ENCODE measurements around the gene LHFPL3.

The LHFPL3 gene

GRCh38 chr7:104816537-104816936, 488.1 kb downstream of the LHFPL3 start:
- H2AK5ac ChIP-seq (ENCODE audit: low read length, severe bottlenecking): no peak overlapping the region

GRCh38 chr7:104818961-104819880, 490.8 kb downstream of the LHFPL3 start:
- Histone ChIP-seq H3K27ac (ENCODE audit: low read length, poor library complexity, severe bottlenecking) (no peak overlapping the region), H3K4me1 (ENCODE audit: control insufficient read depth, insufficient read depth, low read depth, low read length) (no peaks in the 10 kb centered on the region), H2BK12ac (ENCODE audit: low read length in 2 of 2) (no peak overlapping the region), H3K9ac (ENCODE audit: low read length) (no peak overlapping the region), H2AFZ (ENCODE audit: low read depth, low read length) (no peak overlapping the region), H2BK15ac (ENCODE audit: low read depth, poor library complexity, severe bottlenecking) (no peak overlapping the region), H3K36me3 (ENCODE audit: control insufficient read depth in 1 of 2, insufficient read depth in 2 of 2, low read depth in 1 of 2, low read length in 2 of 2) (no peaks in the 10 kb centered on the region), H3K79me1 (replicated peaks; ENCODE audit: low read length, poor library complexity, severe bottlenecking) (no peaks in the 10 kb centered on the region), H3K18ac (ENCODE audit: low read depth in 1 of 2, low read length in 2 of 2) (no peak overlapping the region), H3K4ac (ENCODE audit: low read depth in 1 of 2, low read length in 2 of 2) (no peak overlapping the region), H4K91ac (ENCODE audit: low read length) (no peak overlapping the region), H3K4me3 (ENCODE audit: insufficient read depth in 1 of 2, low read depth in 1 of 2, low read length in 2 of 2) (no peak overlapping the region), H2BK5ac (ENCODE audit: low read depth, low read length, poor library complexity, severe bottlenecking) (no peak overlapping the region), H3K14ac (ENCODE audit: low read length in 2 of 2) (no peak overlapping the region), H2BK120ac (ENCODE audit: low read depth, low read length) (no peak overlapping the region), H3K9me3 (ENCODE audit: control insufficient read depth, low read length) (no peaks in the 10 kb centered on the region), H3K23ac (ENCODE audit: low read length in 2 of 2) (no peak overlapping the region), H3K4me2 (ENCODE audit: low read length, poor library complexity, severe bottlenecking) (no peak overlapping the region), H2AK5ac (ENCODE audit: low read length, severe bottlenecking) (no peak overlapping the region), H3K27me3 (ENCODE audit: control insufficient read depth in 1 of 2, insufficient read depth in 1 of 2, low read length in 2 of 2) (peaks cover 21 to 42% of the 10 kb centered on the region in 2 experiments), H4K8ac (ENCODE audit: low read length) (no peak overlapping the region)
- no peak for DNase-seq
- WGBS: 81% methylated on average over 6 of the region's 6 CpGs

More at GRCh38 chr7:104816537-104816936, 488.1 kb downstream of the LHFPL3 start:
- no peak overlapping the region for H3K14ac ChIP-seq (ENCODE audit: low read length in 2 of 2)
- H3K18ac ChIP-seq (ENCODE audit: low read depth in 1 of 2, low read length in 2 of 2): no peak overlapping the region
- no peak overlapping the region for H4K8ac ChIP-seq (ENCODE audit: low read length)
- no peaks in the 10 kb centered on the region for H3K36me3 ChIP-seq (ENCODE audit: control insufficient read depth in 1 of 2, insufficient read depth in 2 of 2, low read depth in 1 of 2, low read length in 2 of 2)
- peaks cover 17 to 42% of the 10 kb centered on the region in 2 experiments for H3K27me3 ChIP-seq (ENCODE audit: control insufficient read depth in 1 of 2, insufficient read depth in 1 of 2, low read length in 2 of 2)
- no peaks in the 10 kb centered on the region for H3K79me1 ChIP-seq (replicated peaks; ENCODE audit: low read length, poor library complexity, severe bottlenecking)
- no peak overlapping the region for H2AFZ ChIP-seq (ENCODE audit: low read depth, low read length)
- DNase-seq: no peak
- H2BK12ac ChIP-seq (ENCODE audit: low read length in 2 of 2): no peak overlapping the region
- 21% methylated on average over 2 of the region's 2 CpGs for WGBS
- no peak overlapping the region for H3K4me2 ChIP-seq (ENCODE audit: low read length, poor library complexity, severe bottlenecking)
- no peaks in the 10 kb centered on the region for H3K4me1 ChIP-seq (ENCODE audit: control insufficient read depth, insufficient read depth, low read depth, low read length)
- no peak overlapping the region for H2BK5ac ChIP-seq (ENCODE audit: low read depth, low read length, poor library complexity, severe bottlenecking)
- H3K4ac ChIP-seq (ENCODE audit: low read depth in 1 of 2, low read length in 2 of 2): no peak overlapping the region
- no peak overlapping the region for H3K23ac ChIP-seq (ENCODE audit: low read length in 2 of 2)
- H3K9me3 ChIP-seq (ENCODE audit: control insufficient read depth, low read length): no peaks in the 10 kb centered on the region
- no peak overlapping the region for H3K27ac ChIP-seq (ENCODE audit: low read length, poor library complexity, severe bottlenecking)
- no peak overlapping the region for H4K91ac ChIP-seq (ENCODE audit: low read length)
- H3K9ac ChIP-seq (ENCODE audit: low read length): no peak overlapping the region
- no peak overlapping the region for H2BK15ac ChIP-seq (ENCODE audit: low read depth, poor library complexity, severe bottlenecking)
- H2BK120ac ChIP-seq (ENCODE audit: low read depth, low read length): no peak overlapping the region
- no peak overlapping the region for H3K4me3 ChIP-seq (ENCODE audit: insufficient read depth in 1 of 2, low read depth in 1 of 2, low read length in 2 of 2)

DNA sequence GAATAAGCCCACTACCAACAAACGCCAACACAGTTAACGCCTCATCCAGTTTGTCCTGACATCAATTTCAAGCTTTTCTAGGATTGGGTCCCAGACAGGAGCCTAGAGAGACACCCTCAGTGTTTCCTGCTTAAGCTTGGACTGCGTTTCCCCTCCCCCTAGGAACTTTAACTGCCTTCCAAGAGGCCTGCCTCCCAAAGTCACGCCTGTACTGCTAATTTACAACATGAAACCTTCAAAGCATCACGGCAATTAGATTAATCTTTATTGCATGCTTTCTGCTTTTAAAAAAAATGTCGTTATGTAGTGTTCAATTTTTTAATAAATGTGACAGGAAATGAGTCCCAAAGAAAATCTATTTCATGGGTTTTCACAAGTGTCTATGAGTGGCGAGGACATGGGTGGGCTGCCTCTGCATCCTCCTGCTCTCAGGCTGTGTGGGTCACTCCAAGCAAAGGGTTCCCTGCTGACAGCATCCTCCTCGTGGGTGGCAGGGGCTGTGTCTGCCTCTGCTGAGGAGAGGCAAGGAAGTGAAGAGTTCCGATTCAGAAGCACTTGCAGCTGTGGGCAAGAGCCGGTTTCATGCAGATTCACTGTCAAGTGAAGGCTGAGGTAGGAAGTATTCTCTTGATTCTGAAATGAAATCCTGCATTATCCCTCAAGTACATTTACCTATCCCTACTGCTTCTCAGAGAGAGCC, 492.6 kb downstream of the LHFPL3 start:
- H4K8ac ChIP-seq (ENCODE audit: low read length): no peak overlapping the region
- H3K9me3 ChIP-seq (ENCODE audit: control insufficient read depth, low read length): no peaks in the 10 kb centered on the region
- no peak overlapping the region for H3K18ac ChIP-seq (ENCODE audit: low read depth in 1 of 2, low read length in 2 of 2)
- H3K4me1 ChIP-seq (ENCODE audit: control insufficient read depth, insufficient read depth, low read depth, low read length): no peaks in the 10 kb centered on the region
- no peak overlapping the region for H3K27ac ChIP-seq (ENCODE audit: low read length, poor library complexity, severe bottlenecking)
- no peaks in the 10 kb centered on the region for H3K79me1 ChIP-seq (replicated peaks; ENCODE audit: low read length, poor library complexity, severe bottlenecking)
- H2AK5ac ChIP-seq (ENCODE audit: low read length, severe bottlenecking): no peak overlapping the region
- no peak overlapping the region for H3K4ac ChIP-seq (ENCODE audit: low read depth in 1 of 2, low read length in 2 of 2)
- no peak for DNase-seq
- no peak overlapping the region for H3K23ac ChIP-seq (ENCODE audit: low read length in 2 of 2)
- H3K36me3 ChIP-seq (ENCODE audit: control insufficient read depth in 1 of 2, insufficient read depth in 2 of 2, low read depth in 1 of 2, low read length in 2 of 2): no peaks in the 10 kb centered on the region
- H2BK5ac ChIP-seq (ENCODE audit: low read depth, low read length, poor library complexity, severe bottlenecking): no peak overlapping the region
- H3K4me2 ChIP-seq (ENCODE audit: low read length, poor library complexity, severe bottlenecking): no peak overlapping the region
- no peak overlapping the region for H3K9ac ChIP-seq (ENCODE audit: low read length)
- H2BK15ac ChIP-seq (ENCODE audit: low read depth, poor library complexity, severe bottlenecking): no peak overlapping the region
- no peak overlapping the region for H3K14ac ChIP-seq (ENCODE audit: low read length in 2 of 2)
- H3K4me3 ChIP-seq (ENCODE audit: insufficient read depth in 1 of 2, low read depth in 1 of 2, low read length in 2 of 2): no peak overlapping the region
- 47% methylated on average over 7 of the region's 10 CpGs for WGBS
- no peak overlapping the region for H4K91ac ChIP-seq (ENCODE audit: low read length)
- peaks cover 17 to 37% of the 10 kb centered on the region in 2 experiments for H3K27me3 ChIP-seq (ENCODE audit: control insufficient read depth in 1 of 2, insufficient read depth in 1 of 2, low read length in 2 of 2)
- H2BK120ac ChIP-seq (ENCODE audit: low read depth, low read length): no peak overlapping the region
- H2AFZ ChIP-seq (ENCODE audit: low read depth, low read length): no peak overlapping the region
- no peak overlapping the region for H2BK12ac ChIP-seq (ENCODE audit: low read length in 2 of 2)

DNA sequence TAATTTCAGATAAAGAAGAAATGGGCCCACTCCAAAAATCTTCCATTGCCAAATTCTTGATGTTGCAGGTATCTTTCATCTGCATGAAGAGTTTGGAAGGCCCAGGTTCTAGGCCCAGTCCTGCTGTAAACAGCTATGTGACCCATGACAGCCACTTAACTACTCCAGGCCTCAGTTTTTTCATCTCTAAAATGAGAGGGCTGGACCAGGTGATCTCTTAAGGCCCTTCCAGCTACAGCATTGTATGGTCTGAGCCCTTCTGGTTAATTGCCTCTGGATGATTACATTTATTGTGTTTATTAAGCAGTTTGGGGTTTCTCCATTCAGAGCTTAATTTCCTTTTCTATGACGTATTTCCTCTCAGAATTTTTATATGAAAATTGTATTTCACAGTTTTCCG, 494.8 kb downstream of the LHFPL3 start:
- H3K79me1 ChIP-seq (replicated peaks; ENCODE audit: low read length, poor library complexity, severe bottlenecking): no peaks in the 10 kb centered on the region
- no peak for DNase-seq
- H3K4me1 ChIP-seq (ENCODE audit: control insufficient read depth, insufficient read depth, low read depth, low read length): no peaks in the 10 kb centered on the region
- no peak overlapping the region for H4K8ac ChIP-seq (ENCODE audit: low read length)
- H2BK5ac ChIP-seq (ENCODE audit: low read depth, low read length, poor library complexity, severe bottlenecking): no peak overlapping the region
- no CpG with 5 or more reads among the region's 2 CpGs for WGBS
- no peaks in the 10 kb centered on the region for H3K36me3 ChIP-seq (ENCODE audit: control insufficient read depth in 1 of 2, insufficient read depth in 2 of 2, low read depth in 1 of 2, low read length in 2 of 2)
- no peak overlapping the region for H4K91ac ChIP-seq (ENCODE audit: low read length)
- H3K4me3 ChIP-seq (ENCODE audit: insufficient read depth in 1 of 2, low read depth in 1 of 2, low read length in 2 of 2): no peak overlapping the region
- no peak overlapping the region for H2AK5ac ChIP-seq (ENCODE audit: low read length, severe bottlenecking)
- no peak overlapping the region for H2BK120ac ChIP-seq (ENCODE audit: low read depth, low read length)
- H3K23ac ChIP-seq (ENCODE audit: low read length in 2 of 2): no peak overlapping the region
- H3K14ac ChIP-seq (ENCODE audit: low read length in 2 of 2): no peak overlapping the region
- H3K27ac ChIP-seq (ENCODE audit: low read length, poor library complexity, severe bottlenecking): no peak overlapping the region
- no peak overlapping the region for H2BK15ac ChIP-seq (ENCODE audit: low read depth, poor library complexity, severe bottlenecking)
- H2AFZ ChIP-seq (ENCODE audit: low read depth, low read length): no peak overlapping the region
- H3K4ac ChIP-seq (ENCODE audit: low read depth in 1 of 2, low read length in 2 of 2): no peak overlapping the region
- H3K9me3 ChIP-seq (ENCODE audit: control insufficient read depth, low read length): no peaks in the 10 kb centered on the region
- no peak overlapping the region for H3K18ac ChIP-seq (ENCODE audit: low read depth in 1 of 2, low read length in 2 of 2)
- H3K4me2 ChIP-seq (ENCODE audit: low read length, poor library complexity, severe bottlenecking): no peak overlapping the region
- no peak overlapping the region for H2BK12ac ChIP-seq (ENCODE audit: low read length in 2 of 2)
- peaks cover 21 to 22% of the 10 kb centered on the region in 2 experiments for H3K27me3 ChIP-seq (ENCODE audit: control insufficient read depth in 1 of 2, insufficient read depth in 1 of 2, low read length in 2 of 2)
- H3K9ac ChIP-seq (ENCODE audit: low read length): no peak overlapping the region
